HCT116 (cell line): ENCODE results near the gene CFHR2. TPM values are rescaled to one million over a fixed set of nuclear protein-coding genes. Genes with fewer than 3 reads are reported as not detected.

Experiments used
- ATAC-seq: fragments of 200-7000 bp; cut with Tn5 transposase; 2 replicates; pipeline ENCODE4 v1.9.1; 2020; ENCODE audit warnings: mild to moderate bottlenecking, moderate library complexity
- BruUV-seq: library from RNA; stranded (reverse); fragments of 400-500 nt; replicated peaks from 2 replicates; lab custom pipeline; 2021; lab: Mats Ljungman, UMichigan
- CTCF ChIA-PET: fragments of 300-600 bp; sonication (Branson Sonifier 250); formaldehyde crosslinking; loops from one replicate; lab custom pipeline; 2021; ENCODE audit warnings: antibody characterized with exemption; lab: Charles Lee
- POLR2A ChIA-PET: fragments of 300-600, 350-600 bp; sonication (Branson Sonifier 250); formaldehyde crosslinking; loops from one replicate; lab custom pipeline; 2021; ENCODE audit warnings: antibody characterized with exemption; lab: Charles Lee
- RAD21 ChIA-PET, 2 experiments: fragments of 300-600 bp; sonication (Branson Sonifier 250); formaldehyde crosslinking; loops; one replicate each; lab custom pipeline; 2023; ENCODE audit warnings: low total read pairs in 2 of 2; ENCODE audit not compliant: uncharacterized antibody in 2 of 2, unreplicated experiment in 2 of 2, low non-redundant PET in 1 of 2; lab: Charles Lee
- DNase-seq: peaks from one replicate; pipeline ENCODE4 v3.0.0-alpha.2; 2010; ENCODE audit warnings: low read depth, low spot score
- H2AFZ ChIP-seq: fragments of 200-600 bp; shearing (Covaris generic), sonication (generic); 2 replicates; pipeline ENCODE4 v1.6.1; 2017; ENCODE audit warnings: low read depth, mixed run types, mixed read lengths, antibody characterized with exemption, low read length; ENCODE audit not compliant: poor library complexity, severe bottlenecking
- H3K27ac ChIP-seq: 2 replicates; pipeline ENCODE4 v1.5.1; 2012; ENCODE audit warnings: low read depth, low read length
- H3K27me3 ChIP-seq: fragments of 200-600 bp; sonication (generic); 2 replicates; pipeline ENCODE4 v1.6.1; 2016; ENCODE audit warnings: mixed run types, low read length, mixed read lengths; ENCODE audit not compliant: insufficient read depth
- H3K36me3 ChIP-seq, 2 experiments: fragments of 200-500 bp in 1 of 2; fragments of 200-600 bp in 1 of 2; sonication (Bioruptor generic) in 1 of 2; sonication (generic) in 1 of 2; 2 replicates each; pipeline versions ENCODE4 v1.5.1 to v1.6.1; 2014 to 2016; ENCODE audit warnings: low read length in 2 of 2, inconsistent platforms in 1 of 2, mixed read lengths in 1 of 2, mixed run types in 1 of 2; ENCODE audit not compliant: insufficient read depth in 2 of 2, control insufficient read depth in 1 of 2
- H3K4me1 ChIP-seq, 2 experiments: fragments of 200-600 bp in 1 of 2; sonication (generic) in 1 of 2; 2 replicates each; pipeline versions ENCODE4 v1.5.1 to v1.6.1; 2012 to 2017; ENCODE audit warnings: low read length in 2 of 2, inconsistent platforms in 1 of 2, mild to moderate bottlenecking in 1 of 2, mixed read lengths in 1 of 2, mixed run types in 1 of 2, moderate library complexity in 1 of 2; ENCODE audit not compliant: insufficient read depth in 2 of 2, control insufficient read depth in 1 of 2
- H3K4me2 ChIP-seq: fragments of 200-600 bp; sonication (generic); 2 replicates; pipeline ENCODE4 v1.6.1; 2017; ENCODE audit warnings: mixed run types, low read length, mixed read lengths
- H3K4me3 ChIP-seq, 2 experiments: fragments of 200-600 bp in 1 of 2; sonication (generic) in 1 of 2; replicated peaks in 1 of 2; 2 replicates each; pipeline ENCODE4 v1.5.1; 2011 to 2016; ENCODE audit warnings: low read length in 2 of 2, control low read depth in 1 of 2, low read depth in 1 of 2, mild to moderate bottlenecking in 1 of 2, mixed read lengths in 1 of 2, mixed run types in 1 of 2
- H3K79me2 ChIP-seq: fragments of 200-600 bp; sonication (generic); 2 replicates; pipeline ENCODE4 v1.6.1; 2017; ENCODE audit warnings: mild to moderate bottlenecking, mixed run types, low read length, moderate library complexity, mixed read lengths; ENCODE audit not compliant: insufficient read depth
- H3K9ac ChIP-seq: fragments of 200-600 bp; sonication (generic); 2 replicates; pipeline ENCODE4 v1.6.1; 2016; ENCODE audit warnings: low read length, mixed read lengths
- H3K9me2 ChIP-seq: fragments of 200-600 bp; sonication (generic), shearing (Covaris generic); 2 replicates; pipeline ENCODE4 v1.6.1; 2017; ENCODE audit warnings: mixed run types, mild to moderate bottlenecking, moderate library complexity; ENCODE audit not compliant: insufficient read depth
- H3K9me3 ChIP-seq, 2 experiments: fragments of 200-500 bp in 1 of 2; fragments of 200-600 bp in 1 of 2; sonication (Bioruptor generic) in 1 of 2; sonication (generic) in 1 of 2; 2 replicates each; pipeline ENCODE4 v1.6.1; 2014 to 2017; ENCODE audit warnings: low read length in 2 of 2, mixed read lengths in 2 of 2, inconsistent platforms in 1 of 2, low read depth in 1 of 2, mild to moderate bottlenecking in 1 of 2, mixed run types in 1 of 2, moderate library complexity in 1 of 2; ENCODE audit not compliant: control insufficient read depth in 1 of 2, insufficient read depth in 1 of 2
- H4K20me1 ChIP-seq: fragments of 200-600 bp; sonication (generic), shearing (Covaris generic); 2 replicates; pipeline ENCODE4 v1.6.1; 2017; ENCODE audit warnings: mixed run types, mild to moderate bottlenecking, moderate library complexity; ENCODE audit not compliant: insufficient read depth
- ATF3 ChIP-seq: IDR thresholded peaks from 2 replicates; pipeline ENCODE4 v1.6.1; 2012
- CBX3 ChIP-seq: IDR thresholded peaks from 2 replicates; pipeline ENCODE4 v1.6.1; 2012; ENCODE audit warnings: low read depth
- CEBPB ChIP-seq: IDR thresholded peaks from 2 replicates; pipeline ENCODE4 v1.6.1; 2012; ENCODE audit warnings: low read depth
- CTCF ChIP-seq, 3 experiments: fragments of 200-600 bp in 1 of 3; sonication (generic) in 1 of 3; IDR thresholded peaks in 2 of 3; conservative IDR thresholded peaks in 1 of 3; 2 replicates each; pipeline ENCODE4 v1.5.1; 2012 to 2017; ENCODE audit warnings: low read depth in 2 of 3, low read length in 2 of 3, antibody characterized with exemption in 1 of 3, borderline replicate concordance in 1 of 3, control low read depth in 1 of 3, mild to moderate bottlenecking in 1 of 3, mixed read lengths in 1 of 3, mixed run types in 1 of 3, moderate library complexity in 1 of 3; ENCODE audit not compliant: insufficient read depth in 1 of 3
- ELF1 ChIP-seq: IDR thresholded peaks from 2 replicates; pipeline ENCODE4 v1.6.1; 2012; ENCODE audit warnings: low read depth, borderline replicate concordance
- EZH2 ChIP-seq: fragments of 200-600 bp; sonication (generic); IDR thresholded peaks from 2 replicates; pipeline ENCODE4 v1.6.1; 2017; ENCODE audit warnings: antibody characterized with exemption, mixed run types
- EZH2phosphoT487 ChIP-seq: fragments of 200-600 bp; IDR thresholded peaks from 2 replicates; pipeline ENCODE4 v1.6.1; 2018; ENCODE audit warnings: antibody characterized with exemption, borderline replicate concordance
- FOSL1 ChIP-seq: IDR thresholded peaks from 2 replicates; pipeline ENCODE4 v1.6.1; 2012; ENCODE audit warnings: low read depth
- MAX ChIP-seq: IDR thresholded peaks from 2 replicates; pipeline ENCODE4 v1.6.1; 2012
- POLR2AphosphoS5 ChIP-seq: IDR thresholded peaks from 2 replicates; pipeline ENCODE4 v1.6.1; 2011; ENCODE audit warnings: mild to moderate bottlenecking, low read depth, low read length, moderate library complexity
- RAD21 ChIP-seq: IDR thresholded peaks from 2 replicates; pipeline ENCODE4 v1.6.1; 2012; ENCODE audit warnings: low read depth, mild to moderate bottlenecking
- REST ChIP-seq: IDR thresholded peaks from 2 replicates; pipeline ENCODE4 v1.6.1; 2012; ENCODE audit warnings: low read depth
- SP1 ChIP-seq: IDR thresholded peaks from 2 replicates; pipeline ENCODE4 v1.6.1; 2012; ENCODE audit warnings: low read depth
- SRF ChIP-seq: IDR thresholded peaks from 2 replicates; pipeline ENCODE4 v1.6.1; 2012; ENCODE audit warnings: low read depth
- TCF7L2 ChIP-seq: IDR thresholded peaks from 2 replicates; pipeline ENCODE4 v1.7.0; 2011; ENCODE audit warnings: borderline replicate concordance, inconsistent platforms; ENCODE audit not compliant: insufficient read depth, insufficient read length; ENCODE audit errors: extremely low read depth
- YY1 ChIP-seq: IDR thresholded peaks from 2 replicates; pipeline ENCODE4 v1.6.1; 2011; ENCODE audit warnings: low read length, low read depth, moderate library complexity, mild to moderate bottlenecking; ENCODE audit not compliant: insufficient replicate concordance; ENCODE audit errors: extremely low read depth
- ZBTB33 ChIP-seq: IDR thresholded peaks from 2 replicates; pipeline ENCODE4 v1.6.1; 2011; ENCODE audit warnings: mild to moderate bottlenecking, low read length, moderate library complexity; ENCODE audit not compliant: insufficient replicate concordance; ENCODE audit errors: extremely low read depth
- ZFX ChIP-seq: fragments of 450-650 bp; IDR thresholded peaks from 2 replicates; pipeline ENCODE4 v1.6.1; 2017
- ZNF274 ChIP-seq: fragments of 200-500 bp; sonication (Bioruptor generic); IDR thresholded peaks from 2 replicates; pipeline ENCODE4 v1.6.1; 2014; ENCODE audit warnings: mild to moderate bottlenecking, low read depth, low read length, inconsistent platforms
- intact Hi-C: fragments of 100-400 bp; cut with micrococcal nuclease; formaldehyde crosslinking; loops from 2 replicates; pipeline ENCODE4 v1.10.0; 2022
- total RNA-seq: library from RNA; stranded (reverse); gene quantifications from one replicate; pipeline ENCODE4 v1.2.1, GENCODE V29; 2021; ENCODE audit not compliant: unreplicated experiment

CFHR2 gene
- total RNA-seq, 1 experiment from 2014 or later = not detected

DNA sequence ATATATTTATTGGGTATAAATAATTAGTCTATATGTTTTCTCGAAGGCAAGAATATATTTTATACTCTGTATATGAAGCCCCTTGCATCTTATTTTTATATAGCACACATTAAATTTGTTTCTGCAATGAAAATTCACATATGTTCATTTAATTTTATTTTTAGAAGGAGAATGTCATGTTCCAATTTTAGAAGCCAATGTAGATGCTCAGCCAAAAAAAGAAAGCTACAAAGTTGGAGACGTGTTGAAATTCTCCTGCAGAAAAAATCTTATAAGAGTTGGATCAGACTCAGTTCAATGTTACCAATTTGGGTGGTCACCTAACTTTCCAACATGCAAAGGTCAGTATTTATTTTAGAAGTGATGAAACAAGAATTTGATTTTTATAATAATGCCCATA, 50.4 kb downstream of the CFHR2 start:
- Histone ChIP-seq H3K4me3 (no peak overlapping the region), H3K36me3 (no peaks in the 10 kb centered on the region), H3K27me3 (no peaks in the 10 kb centered on the region), H3K9ac (no peak overlapping the region), H3K79me2 (no peaks in the 10 kb centered on the region), H4K20me1 (no peaks in the 10 kb centered on the region), H3K9me2 (no peaks in the 10 kb centered on the region), H3K27ac (no peak overlapping the region), H2AFZ (no peak overlapping the region), H3K4me2 (no peak overlapping the region), H3K4me1 (peaks cover 5 to 7% of the 10 kb centered on the region in 2 experiments; a peak in 2 of 4 replicates), H3K9me3 (no peaks in the 10 kb centered on the region)
- no peak for TF ChIP-seq FOSL1
- no peak for TF ChIP-seq ZFX
- TF ChIP-seq RAD21 = no peak
- TF ChIP-seq ATF3 = no peak
- no peak for TF ChIP-seq SRF
- no peak for TF ChIP-seq MAX
- no peak for TF ChIP-seq ZNF274
- no peak for TF ChIP-seq EZH2phosphoT487
- TF ChIP-seq REST = no peak
- no peak for TF ChIP-seq POLR2AphosphoS5
- TF ChIP-seq ZBTB33 = no peak
- no peak for TF ChIP-seq TCF7L2
- no peak for TF ChIP-seq CBX3
- no peak for TF ChIP-seq SP1
- no peak for TF ChIP-seq CEBPB
- TF ChIP-seq CTCF (IDR thresholded peaks at IDR 0.05 in 2 of 3, conservative IDR thresholded peaks at IDR 0.05 in 1 of 3; ENCODE audit: borderline replicate concordance in 1 of 3, insufficient read depth in 1 of 3, low read depth in 2 of 3, low read length in 2 of 3) = no peak
- TF ChIP-seq ELF1 = no peak
- no peak for TF ChIP-seq YY1
- TF ChIP-seq EZH2 = no peak
- DNase-seq (no peak), ATAC-seq (no peak)
- ChIA-PET CTCF (no interaction called here), RAD21 (no interaction called here), POLR2A (no interaction called here)
- BruUV-seq = no TSS peak
- intact Hi-C loops = no loop called here
